NCI-H146 (cell line): ENCODE results near the gene BIN1.
"Not testable (repeated sequence)": the region's sequence is repeated elsewhere in the genome, so short reads cannot be mapped to it uniquely, and the experiment has no call there.

Source experiments
- DNase-seq: peaks from one replicate; lab custom pipeline; 2025; lab: John Stamatoyannopoulos, UW

Gene BIN1

DNA sequence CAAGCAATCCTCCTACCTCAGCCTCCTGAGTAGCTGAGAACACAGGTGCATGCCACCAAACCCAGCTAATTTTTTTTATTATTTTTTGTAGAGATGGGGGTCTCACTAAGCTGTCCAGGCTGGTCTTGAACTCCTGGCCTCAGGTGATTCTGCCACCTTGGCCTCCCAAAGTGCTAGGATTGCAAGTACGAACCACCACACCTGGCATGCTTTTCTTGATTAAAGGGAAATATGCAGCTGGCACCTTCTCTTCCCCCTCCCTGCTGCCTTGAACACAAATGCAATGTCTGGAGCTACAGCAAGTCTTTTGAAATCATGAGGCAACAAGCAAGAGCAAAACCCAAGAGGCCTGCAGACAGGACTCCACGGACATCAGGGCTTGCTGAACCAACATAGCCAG lies 26.8 kb upstream of the BIN1 start:
- DNase-seq: no peak

DNA sequence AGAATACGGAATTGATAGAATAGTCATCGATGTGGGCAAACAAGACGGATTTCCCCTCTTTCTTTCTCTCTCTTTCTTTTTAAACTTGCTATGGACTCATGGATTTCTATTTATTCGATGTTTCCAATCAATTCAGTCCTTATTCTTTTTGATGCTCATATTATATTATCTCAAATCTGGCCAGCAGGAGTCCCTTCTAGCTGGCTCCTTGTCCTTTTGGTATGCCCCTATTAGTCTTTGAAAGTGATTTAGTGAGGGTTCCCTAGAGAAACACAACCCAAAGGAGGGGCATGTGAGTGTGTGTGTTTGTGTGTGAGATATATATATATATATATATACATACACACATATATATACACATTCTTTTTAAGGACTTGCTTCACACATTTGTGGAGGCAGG lies 23.5 kb upstream of the BIN1 start:
- DNase-seq: no peak

DNA sequence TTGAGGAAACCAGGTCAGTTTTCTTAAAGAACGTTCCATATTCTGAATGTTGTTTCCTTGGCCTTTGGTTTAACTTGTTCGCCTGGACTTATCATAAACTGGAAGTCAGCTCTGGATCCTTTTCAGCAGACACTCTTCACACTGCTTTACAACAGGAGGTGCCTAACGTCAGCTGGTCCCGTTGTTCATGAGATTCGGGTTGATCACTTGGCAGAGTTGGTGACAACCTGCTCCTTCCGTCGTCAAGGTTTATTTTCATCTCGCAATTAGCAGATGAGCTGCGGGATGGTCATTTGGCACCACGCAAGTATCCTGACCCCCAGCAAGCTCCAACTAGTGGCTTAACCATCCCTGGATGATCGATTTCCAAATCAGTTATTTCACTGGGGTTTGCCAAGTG lies 23.0 kb upstream of the BIN1 start:
- DNase-seq: no peak

DNA sequence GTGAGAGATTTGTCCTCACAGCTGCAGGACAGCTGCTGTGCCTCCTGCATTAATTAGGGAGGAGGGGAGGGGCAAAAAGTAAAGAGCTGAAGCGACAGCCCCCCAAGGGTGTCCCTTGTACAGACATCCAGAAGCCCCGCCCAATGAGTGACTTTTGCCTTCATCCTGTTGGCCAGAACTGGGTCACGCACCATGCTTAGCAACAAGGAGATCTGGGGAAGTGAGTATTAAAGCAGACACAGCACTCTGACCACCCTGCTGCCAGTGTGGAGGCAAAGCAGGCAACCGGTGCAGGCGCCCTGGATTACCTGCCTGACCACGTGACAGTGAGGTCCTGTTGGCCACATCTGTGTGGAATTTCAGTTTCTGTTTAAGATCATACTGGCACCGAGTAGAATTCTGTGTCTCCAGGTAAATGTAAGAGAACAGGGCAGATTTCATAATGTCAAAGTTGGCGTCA lies 21.5 kb upstream of the BIN1 start:
- no peak for DNase-seq

DNA sequence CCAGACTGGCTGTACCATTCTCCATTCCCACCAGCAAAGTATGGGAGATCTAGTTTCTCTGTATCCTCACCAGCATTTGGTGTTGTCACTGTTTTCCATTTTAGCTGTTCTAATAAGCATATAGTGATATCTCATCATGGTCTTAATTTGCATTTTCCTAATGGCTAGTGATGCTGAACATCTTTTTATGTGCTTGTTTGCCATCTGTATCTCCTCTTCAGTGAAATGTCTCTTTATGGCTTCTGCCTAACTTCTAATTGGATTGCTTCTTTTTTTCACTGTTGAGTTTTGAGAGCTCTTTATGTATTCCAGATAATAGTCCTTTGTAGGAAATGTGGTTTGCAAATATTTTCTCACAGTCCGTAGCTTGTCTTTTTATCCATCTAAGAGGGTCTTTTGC lies 18.9 kb upstream of the BIN1 start:
- no peak for DNase-seq

DNA sequence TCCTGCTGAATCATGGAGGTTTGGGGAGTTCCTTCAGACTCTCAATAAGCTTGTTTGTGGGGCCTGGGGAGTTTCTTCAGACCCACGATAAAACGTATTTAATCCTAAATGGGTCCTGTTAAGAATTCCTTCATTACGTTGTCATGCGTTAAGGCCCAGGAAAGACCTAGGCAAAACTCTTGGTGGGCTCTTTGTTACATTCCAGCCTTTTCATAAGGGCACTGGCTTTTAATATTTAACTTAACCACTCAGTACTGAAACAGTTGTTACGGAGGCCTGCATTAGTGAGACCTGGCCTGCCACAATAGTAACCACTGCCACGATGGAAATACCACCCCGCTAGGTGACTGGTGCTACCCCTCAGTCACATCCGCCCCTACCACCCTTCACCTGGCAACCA lies 17.5 kb upstream of the BIN1 start:
- no peak for DNase-seq

DNA sequence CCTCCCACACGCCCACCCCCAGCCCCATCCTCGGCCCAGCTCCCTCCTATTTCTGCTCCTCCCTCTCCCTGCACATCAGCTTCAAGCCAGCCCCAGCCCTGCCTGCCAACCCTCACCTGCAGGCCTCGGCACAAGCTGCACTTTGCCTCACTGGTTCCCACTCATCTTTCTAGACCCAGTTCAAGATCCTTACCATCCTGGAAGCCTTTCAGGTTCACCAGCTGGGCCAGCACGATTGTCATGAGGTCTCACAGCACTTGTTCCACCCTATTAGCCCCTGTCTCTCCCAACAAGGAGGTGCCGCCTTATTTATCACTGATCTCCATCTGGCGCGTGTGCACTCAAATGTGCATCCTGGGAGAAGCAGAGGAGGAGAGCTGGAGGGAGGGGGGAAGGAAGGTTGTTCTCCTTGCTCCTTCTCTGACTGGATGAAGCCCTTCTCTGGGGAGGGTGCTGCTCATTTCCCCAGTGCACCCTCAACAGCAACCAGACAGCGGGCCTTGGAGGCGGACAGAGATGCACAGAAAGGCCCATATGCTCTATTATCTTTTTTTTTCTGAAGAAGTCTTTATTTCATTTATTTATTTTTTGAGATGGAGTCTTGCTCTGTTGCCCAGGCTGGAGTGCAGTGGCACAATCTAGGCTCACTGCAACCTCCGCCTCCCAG lies 15.5 kb upstream of the BIN1 start:
- DNase-seq: no peak

DNA sequence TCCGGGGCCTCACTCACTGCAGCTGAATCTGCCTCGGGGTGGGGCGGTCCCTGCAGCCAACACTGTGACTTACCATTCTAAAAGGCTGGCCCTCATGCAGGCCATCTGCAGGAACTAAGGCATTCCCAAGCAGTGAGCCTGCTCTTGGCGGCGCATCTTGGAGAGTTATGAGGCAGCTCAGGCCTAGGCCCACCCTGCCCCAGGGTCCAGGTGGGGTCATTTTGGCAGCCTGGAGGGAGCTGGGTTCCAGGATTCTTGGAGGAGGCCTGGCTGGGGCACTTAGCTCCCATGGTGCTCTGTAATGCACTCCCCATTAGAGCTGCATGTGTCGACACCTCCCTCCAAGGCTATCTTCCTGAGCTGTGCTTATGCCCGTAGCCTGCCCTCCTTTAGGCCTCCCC lies 14.8 kb upstream of the BIN1 start:
- DNase-seq: no peak

DNA sequence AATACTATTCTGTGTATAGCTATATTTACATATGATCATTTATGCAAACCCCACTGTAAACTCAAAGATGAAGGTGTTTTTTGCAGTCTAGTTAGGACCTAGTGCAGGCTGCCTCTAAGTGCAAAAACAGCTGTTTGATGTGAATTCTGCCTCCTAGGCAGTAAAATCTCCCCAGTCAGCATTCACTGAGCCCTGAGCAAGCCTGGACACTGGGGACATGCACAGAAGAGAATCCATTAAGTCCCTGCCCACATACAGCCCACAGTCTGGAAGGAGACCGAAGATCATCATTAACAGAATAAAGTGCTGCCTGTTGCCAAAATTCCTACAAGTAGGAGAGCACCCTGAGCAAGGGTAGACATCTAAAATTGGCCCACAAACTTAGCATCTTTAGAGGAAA lies 14.4 kb upstream of the BIN1 start:
- no peak for DNase-seq

DNA sequence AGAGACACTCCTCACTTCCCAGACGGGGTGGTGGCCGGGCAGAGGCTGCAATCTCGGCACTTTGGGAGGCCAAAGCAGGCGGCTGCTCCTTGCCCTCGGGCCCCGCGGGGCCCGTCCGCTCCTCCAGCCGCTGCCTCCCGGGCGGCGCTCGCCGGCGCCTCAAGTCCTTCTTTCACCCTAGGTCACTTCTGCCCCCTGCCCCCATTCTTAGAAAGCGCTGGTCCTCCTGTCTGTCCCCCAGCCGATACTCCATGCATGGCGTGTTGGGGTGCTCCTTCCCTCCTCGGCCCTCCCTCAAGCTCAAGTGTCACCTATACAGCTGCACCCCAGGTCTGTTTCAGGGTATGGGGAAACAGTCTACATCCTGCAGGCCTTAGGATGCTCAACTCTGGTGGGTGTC lies 13.5 kb upstream of the BIN1 start:
- not testable (repeated sequence) for DNase-seq

DNA sequence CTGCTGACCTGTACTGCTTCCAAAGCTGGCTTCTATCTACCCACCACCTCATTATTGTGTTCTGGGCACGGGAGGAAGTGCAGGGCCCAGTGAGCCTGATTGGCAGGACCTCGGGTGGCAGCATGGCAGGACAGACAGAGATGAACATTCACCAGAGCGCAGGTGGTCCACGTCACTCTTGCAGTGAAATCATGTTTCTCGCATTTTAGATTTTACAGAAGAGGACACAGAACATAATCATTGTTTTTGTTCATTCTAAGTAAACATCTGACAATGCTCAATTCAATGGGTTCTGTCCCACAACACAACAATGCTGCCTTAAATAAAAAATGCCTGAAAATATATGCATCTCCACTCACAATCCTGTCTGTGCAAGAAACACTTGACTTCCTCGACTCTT lies 11.5 kb upstream of the BIN1 start:
- DNase-seq: no peak

DNA sequence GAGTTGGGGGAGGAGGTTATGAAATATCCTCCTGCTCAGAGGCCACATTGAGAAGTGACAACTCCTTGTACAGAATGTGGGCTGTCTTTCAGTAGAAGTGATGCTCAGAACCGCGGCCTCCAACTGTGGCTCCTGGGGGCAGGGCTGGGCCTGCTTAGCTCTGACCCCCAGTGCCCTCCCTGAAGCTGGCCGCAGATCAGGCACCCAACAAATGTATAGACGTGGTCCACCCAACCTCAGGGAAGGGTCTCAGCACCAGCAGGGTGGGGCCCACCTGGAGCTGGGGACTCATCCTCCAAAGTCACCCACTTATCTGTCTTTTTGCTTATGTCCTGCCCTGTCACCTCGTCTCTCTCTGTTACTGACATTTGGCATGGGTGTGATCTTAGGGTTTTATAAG lies 11.1 kb upstream of the BIN1 start:
- no peak for DNase-seq

DNA sequence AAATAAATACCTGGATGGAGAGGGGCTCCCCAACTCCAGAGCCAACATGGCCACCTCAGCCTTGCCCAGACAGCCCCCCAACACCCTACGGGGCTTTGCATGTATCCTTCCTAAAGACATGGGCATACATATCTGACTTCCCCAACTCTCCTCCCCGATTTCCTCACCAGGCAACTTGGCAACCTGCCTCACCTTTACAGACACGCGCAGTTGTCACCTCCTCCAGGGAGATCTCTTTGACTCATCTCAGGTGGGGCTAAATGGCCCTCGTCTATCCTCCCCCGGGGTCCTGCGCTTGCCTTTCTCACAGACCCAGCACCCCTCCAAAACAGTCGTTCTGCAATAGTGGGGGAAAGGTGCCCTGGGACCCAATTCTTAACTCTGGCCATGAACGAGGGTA lies 10.6 kb upstream of the BIN1 start:
- no peak for DNase-seq

DNA sequence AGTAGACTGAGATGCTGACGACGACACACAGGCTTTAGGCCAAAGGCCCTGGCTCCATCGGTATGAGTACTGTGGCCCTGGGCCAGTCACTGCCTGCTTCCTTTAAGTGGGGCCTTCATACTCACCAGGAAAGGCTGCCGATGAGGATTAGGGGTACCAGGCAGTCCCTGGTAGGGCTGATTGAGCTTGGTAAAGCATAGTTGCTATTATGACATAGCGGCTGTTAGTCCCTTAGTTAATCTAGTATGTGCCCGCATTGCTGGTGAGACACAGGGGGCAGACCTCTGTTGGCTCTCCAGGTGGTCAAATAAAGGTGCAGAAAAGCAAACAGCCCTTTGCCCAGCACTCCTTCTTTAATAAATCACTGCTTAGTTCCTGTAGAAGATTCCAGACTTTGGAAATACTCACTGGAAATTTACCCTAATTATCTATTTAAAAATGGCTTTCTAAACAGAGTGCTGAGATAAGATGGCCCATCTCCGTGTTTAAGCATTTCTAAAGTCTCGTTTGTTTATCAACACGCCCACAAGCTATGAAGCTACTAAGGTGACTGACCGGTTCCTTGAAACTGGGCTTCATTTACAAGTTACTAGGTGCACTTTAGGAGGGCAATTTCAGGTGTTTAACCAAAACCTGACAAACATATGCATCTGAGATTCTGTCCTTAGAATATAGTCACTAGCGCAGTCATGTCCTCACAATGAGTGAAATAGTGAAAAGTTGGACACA lies 8.7 kb upstream of the BIN1 start:
- DNase-seq: no peak

DNA sequence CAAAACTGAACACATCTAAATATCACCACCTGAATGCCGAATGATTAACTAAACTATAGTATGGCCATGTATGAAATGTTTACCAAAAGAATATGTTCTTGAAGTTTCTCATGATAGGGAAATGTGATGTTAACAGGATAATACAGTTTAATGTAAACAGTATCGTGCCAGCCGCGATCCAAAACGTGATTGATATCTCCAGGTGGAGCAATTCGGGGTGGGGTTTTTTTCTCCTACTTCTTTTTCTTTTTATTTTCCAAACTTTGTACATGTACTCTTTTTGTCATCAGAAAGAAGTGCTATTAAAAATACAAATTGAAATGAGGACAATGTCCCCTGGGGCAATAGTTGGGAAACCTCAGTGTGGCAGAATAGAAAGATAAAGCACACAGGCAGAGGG lies 4.0 kb upstream of the BIN1 start:
- DNase-seq: no peak

DNA sequence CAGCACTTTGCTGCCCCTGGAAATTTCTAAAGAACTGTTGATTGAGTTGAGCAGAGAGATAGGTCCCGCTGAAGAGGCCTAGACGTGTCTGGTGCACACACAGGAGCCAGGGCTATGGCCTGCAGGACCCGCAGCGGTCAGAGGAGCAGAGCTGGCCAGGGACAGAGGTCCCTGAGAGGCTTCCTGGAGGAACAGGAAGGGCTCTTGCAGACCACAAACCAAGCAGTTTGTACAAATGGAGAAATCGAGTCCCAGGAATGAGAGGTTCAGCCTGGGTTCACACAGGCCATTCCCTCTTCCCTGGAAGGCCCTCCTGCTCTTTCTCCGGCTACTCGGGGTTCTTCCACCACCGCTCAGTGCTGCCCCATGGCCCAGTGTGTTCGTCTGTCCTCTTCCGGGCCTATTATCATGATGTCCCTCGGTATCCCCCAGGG lies 1.2 kb upstream of the BIN1 start:
- no peak for DNase-seq

DNA sequence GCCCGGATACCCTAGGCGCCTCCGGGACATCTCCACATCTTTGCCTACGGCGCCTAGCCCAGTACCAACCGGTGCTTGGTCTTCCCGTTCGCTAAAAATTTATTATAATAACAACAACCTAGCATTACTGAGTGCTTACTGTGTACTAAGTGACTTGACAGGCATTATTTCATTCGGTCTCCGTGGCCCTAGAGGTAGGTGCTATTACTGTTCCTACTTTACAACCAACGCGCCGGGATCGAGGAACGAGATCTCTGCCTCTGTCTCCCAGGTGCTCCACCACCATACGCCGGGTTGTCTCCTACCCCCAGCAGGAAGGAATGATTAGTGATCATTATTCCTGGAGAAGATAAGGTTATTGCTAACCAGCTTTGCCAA lies 657 bp upstream of the BIN1 start:
- DNase-seq: no peak

DNA sequence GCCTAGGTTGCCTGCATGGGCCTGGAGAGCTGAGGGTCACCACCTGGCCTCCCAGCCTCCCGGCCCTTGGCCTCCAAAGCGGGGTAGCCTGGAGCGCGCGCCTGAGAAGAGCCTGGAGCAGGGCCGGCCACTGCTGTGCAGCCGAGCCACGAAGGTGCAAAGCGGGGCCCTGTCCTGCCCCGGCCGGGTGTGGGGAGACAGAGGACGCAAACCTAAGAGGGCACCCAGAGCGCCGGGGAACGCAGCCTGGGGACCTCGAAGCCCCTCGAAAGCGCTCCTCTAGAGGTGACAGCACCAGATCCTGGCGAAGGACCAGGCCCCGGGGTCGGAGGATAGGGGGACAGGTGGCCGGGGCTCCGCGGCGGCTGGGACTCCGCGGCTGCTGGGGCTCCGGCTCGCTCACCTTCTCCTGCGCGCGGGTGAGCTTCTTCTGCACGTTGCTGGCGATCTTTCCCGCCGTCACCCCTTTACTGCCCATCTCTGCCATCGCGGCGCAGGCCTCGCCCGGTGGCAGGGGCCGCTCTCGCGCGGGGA lies 430 bp downstream of the BIN1 start:
- DNase-seq: peak; percentile 45

DNA sequence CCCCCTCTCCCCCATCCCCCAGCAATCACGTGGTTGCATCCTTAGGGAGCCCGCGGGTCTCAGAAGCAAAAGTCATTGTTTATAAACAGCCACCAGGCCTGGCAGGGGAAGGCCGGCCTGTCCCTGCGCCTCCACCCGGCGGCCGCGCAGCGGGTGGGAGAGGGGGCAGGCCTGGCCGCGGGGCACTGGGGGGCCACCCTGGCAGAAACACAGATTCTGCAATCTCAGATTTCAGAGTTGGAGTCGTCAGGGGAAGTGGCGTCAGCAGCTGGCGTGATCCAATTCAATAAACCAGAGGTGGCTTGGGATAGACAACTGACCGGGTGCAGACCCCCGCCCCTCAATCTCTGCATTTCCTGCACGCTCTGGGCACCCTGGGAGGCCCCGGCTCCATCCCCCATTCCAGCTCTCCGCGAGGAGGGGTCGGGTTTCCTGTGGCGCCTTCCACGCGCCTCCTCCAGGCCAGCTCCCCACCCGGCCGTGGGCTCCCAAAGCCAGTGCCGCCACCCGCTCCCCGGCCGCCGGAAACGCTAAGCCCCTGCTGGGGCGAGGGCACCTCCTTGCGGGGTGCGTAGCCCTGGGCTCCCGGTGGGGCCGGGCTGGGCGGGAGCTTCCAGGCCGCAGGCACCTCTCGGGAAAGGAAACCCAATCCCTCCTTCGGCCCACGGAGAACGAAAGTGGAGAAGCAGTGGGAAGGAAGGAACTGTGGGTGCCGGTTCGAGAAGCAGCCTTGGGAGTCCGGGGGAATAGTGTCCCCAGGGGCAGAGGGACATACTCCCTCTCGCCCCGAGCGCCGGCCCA lies 1.1 kb downstream of the BIN1 start:
- DNase-seq: no peak

DNA sequence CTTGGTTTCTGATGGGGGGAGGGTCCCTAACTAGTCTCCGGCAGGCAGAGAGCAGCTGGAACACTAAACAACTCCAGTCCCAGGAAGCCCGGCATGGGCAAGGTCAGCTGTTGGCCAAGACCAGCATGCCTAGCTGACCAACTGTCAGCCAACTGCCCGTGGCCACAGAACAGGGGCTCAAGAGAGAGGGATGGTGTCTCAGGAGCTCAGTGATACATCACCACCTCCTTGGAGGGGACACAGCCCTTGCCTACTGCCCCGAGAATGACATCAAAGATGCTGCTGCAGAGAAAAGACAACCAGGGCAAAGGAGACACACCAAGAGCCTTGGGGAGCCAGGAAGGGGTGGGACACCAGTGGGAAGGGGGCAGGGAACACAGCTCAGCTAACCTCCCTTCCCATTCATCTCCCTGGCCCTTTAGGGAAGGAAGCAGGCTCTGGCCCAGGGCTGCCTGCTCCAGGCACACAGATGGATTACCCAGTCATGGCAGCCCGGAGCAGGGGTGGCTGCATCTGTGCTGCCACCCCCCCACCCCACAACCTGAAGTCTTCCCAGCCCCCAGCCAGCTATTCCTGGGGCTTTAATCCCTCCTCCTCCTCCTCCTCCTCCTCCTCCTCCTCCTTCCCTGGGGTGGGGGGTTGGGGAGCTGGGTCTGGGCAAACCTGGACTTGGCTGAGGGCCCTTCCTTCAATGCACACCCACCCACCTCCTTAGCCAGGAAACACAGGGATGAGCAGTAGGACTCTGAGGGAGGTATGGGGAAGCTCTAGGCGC lies 1.9 kb downstream of the BIN1 start:
- DNase-seq: no peak

DNA sequence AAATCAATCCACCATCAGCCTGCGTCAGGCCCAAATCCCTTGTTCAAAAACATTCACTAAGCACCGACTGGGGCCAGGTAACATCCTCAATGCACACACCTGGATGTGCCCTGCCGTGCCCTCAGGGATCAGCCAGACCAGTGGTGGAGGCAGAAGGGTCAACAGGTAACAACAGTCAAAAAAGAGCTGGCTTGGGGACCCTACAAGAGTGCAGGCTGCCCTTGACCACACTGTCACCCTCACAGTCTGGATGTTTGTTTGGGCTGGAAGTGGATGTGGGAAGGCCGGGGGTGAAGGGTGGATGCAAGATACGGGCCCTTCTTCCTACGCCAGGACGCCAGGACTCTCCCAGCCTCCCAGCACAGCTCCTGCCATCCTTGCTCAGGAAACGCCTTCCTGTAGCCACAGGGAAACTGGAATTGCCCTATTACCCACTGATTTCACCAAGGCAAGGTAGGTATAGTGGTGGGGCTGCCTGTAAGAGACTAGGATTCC lies 2.7 kb downstream of the BIN1 start:
- DNase-seq: no peak
